ENCODE results near the gene FCGR2B.
"Not testable (repeated sequence)": the region's sequence is repeated elsewhere in the genome, so short reads cannot be mapped to it uniquely, and the experiment has no call there.

FCGR2B gene

DNA sequence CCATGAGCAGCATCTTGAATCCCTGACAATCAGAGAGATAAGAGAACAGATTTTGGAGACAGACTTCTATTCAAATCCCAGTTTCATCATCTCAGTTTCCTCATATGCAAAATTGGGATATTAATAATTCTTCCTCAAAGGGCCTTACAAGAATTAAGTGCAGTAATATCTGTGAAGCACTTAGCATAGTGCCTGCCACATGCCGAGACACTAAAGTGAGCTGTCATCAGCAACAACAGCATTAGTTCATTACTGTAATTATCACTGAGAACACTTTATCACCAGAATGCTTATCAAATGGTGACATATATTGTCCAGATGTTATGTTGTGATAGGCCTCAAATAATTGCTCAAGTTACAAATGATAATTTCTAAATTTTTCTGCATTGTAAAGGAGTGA lies 57.5 kb downstream of the FCGR2B start:
- TF ChIP-seq POLR2A (IDR thresholded peaks at IDR 0.05; ENCODE audit: extremely low read depth, insufficient read length) = no peak
- TF ChIP-seq, protein P1, sequence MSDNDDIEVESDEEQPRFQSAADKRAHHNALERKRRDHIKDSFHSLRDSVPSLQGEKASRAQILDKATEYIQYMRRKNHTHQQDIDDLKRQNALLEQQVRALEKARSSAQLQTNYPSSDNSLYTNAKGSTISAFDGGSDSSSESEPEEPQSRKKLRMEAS (IDR thresholded peaks at IDR 0.05; ENCODE audit: low read depth, low read length) = no peak
- TF ChIP-seq, protein P2, sequence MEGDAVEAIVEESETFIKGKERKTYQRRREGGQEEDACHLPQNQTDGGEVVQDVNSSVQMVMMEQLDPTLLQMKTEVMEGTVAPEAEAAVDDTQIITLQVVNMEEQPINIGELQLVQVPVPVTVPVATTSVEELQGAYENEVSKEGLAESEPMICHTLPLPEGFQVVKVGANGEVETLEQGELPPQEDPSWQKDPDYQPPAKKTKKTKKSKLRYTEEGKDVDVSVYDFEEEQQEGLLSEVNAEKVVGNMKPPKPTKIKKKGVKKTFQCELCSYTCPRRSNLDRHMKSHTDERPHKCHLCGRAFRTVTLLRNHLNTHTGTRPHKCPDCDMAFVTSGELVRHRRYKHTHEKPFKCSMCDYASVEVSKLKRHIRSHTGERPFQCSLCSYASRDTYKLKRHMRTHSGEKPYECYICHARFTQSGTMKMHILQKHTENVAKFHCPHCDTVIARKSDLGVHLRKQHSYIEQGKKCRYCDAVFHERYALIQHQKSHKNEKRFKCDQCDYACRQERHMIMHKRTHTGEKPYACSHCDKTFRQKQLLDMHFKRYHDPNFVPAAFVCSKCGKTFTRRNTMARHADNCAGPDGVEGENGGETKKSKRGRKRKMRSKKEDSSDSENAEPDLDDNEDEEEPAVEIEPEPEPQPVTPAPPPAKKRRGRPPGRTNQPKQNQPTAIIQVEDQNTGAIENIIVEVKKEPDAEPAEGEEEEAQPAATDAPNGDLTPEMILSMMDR (IDR thresholded peaks at IDR 0.05; ENCODE audit: low read depth, low read length) = no peak
- no peak for TF ChIP-seq MYC (IDR thresholded peaks at IDR 0.05; ENCODE audit: low read depth, low read length)
- no peak overlapping the region for H3K4me3 ChIP-seq (ENCODE audit: low read depth, low read length)
- DNase-seq (ENCODE audit: low read depth) = no peak

DNA sequence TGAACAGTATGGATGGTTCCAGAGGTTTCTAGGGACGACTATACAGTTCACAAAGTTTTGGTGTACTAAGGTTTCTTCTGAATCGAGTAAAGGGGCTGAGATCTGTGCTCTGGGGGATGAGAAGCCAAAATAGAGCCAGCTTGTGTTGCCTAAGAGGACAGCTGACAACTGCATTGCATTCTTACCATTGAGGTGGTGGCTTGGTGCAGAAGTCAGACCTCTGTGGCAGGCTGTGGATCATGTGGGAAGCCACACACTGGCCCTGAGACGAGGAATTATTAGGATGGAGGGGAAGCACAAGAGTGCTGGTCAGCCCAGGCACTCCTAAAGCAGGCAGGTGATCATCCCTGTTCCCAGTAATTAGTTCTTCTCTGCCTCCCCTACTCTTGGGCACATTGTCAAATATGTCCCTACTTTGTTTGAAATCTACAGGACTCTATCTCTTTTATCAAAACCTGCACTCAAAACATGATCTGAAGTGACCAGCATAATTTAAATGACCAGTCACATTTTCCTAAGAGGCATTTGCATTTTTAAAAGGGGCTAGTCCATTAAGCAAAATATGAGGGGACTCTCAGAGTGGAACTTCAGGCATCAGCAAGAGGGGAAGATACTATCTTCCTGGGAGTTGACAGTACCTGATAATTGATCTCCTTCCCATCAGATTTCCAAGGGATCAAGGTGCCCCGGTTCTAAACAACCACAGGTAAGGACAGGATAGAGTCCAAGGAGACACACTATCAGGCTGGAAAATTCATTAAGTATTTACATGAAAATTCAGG lies 58.2 kb downstream of the FCGR2B start, which contains the start of gene FCRLB:
Gene FCRLB, plus strand, starts transcription at position 589 of the 782 bp plus-strand sequence. CDS start 1,129 bp downstream, outside the sequence.
- peak; percentile 44 for DNase-seq (ENCODE audit: low read depth)
- TF ChIP-seq, protein P1 (IDR thresholded peaks at IDR 0.05; ENCODE audit: low read depth, low read length) = no peak
- TF ChIP-seq, protein P2 (IDR thresholded peaks at IDR 0.05; ENCODE audit: low read depth, low read length) = no peak
- TF ChIP-seq MYC (IDR thresholded peaks at IDR 0.05; ENCODE audit: low read depth, low read length) = no peak
- no peak for TF ChIP-seq POLR2A (IDR thresholded peaks at IDR 0.05; ENCODE audit: extremely low read depth, insufficient read length)
- H3K4me3 ChIP-seq (ENCODE audit: low read depth, low read length) = no peak within 1 kb of the TSS

DNA sequence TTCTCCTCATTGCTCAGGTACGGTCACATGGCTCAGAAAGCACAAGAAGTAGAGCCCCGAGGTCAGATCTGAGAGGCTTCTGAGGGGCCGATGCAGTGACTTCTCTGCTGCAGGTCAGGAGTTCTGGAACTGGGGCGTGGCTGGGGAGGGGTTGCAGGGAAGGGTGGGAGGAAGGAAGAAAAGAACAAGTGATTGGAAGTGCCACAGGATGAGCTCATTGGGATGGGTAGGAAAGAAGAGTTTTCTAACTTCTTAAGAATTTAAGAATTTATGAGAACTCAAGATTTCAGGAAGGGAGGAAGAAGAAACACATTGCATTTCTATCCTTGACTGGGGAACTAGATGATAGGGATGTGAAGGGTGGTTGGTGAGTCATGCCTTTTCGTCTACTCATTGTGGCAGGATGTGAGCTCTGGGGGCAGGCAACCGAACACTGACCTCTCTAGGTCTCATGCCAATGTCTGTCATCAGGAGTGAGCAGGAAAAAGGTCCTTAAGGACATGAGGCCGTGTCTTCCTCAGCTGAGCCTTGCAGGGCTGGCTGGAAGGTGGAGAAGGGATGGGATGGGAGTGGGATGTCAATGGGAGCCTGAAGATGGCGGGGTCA lies 58.9 kb downstream of the FCGR2B start:
- peak; percentile 91 for DNase-seq (ENCODE audit: low read depth)
- TF ChIP-seq POLR2A (IDR thresholded peaks at IDR 0.05; ENCODE audit: extremely low read depth, insufficient read length) (no peak), MYC (IDR thresholded peaks at IDR 0.05; ENCODE audit: low read depth, low read length) (peak; percentile 61; the same call in 1 of the 2 replicates)
- TF ChIP-seq, protein P1 (IDR thresholded peaks at IDR 0.05; ENCODE audit: low read depth, low read length) = peak; percentile 27; the same call in 1 of the 2 replicates
- TF ChIP-seq, protein P2 (IDR thresholded peaks at IDR 0.05; ENCODE audit: low read depth, low read length) = no peak
- no peak overlapping the region for H3K4me3 ChIP-seq (ENCODE audit: low read depth, low read length)

DNA sequence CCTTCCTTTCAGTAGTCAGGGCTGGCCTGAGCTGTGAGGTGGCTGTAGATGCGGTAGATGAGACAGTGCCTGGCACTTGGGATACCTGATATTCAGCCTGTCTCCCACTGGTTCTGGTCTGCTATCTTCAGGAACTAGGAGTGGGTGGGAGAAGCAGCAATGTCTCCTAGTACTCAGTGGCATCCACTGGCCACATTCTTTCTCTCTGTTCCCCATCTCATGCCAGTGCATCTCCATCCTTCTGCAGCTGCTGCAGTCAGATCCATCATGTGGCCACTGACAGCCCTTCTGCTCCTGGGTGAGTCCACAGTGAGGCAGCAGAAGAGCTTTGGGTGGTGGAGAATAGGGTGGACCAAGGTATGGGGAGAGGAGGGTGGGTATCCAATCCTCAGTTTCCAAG lies 59.5 kb downstream of the FCGR2B start:
- TF ChIP-seq MYC (IDR thresholded peaks at IDR 0.05; ENCODE audit: low read depth, low read length) (no peak), POLR2A (IDR thresholded peaks at IDR 0.05; ENCODE audit: extremely low read depth, insufficient read length) (no peak)
- TF ChIP-seq, protein P2 (IDR thresholded peaks at IDR 0.05; ENCODE audit: low read depth, low read length) = no peak
- TF ChIP-seq, protein P1 (IDR thresholded peaks at IDR 0.05; ENCODE audit: low read depth, low read length) = no peak
- DNase-seq (ENCODE audit: low read depth) = no peak

DNA sequence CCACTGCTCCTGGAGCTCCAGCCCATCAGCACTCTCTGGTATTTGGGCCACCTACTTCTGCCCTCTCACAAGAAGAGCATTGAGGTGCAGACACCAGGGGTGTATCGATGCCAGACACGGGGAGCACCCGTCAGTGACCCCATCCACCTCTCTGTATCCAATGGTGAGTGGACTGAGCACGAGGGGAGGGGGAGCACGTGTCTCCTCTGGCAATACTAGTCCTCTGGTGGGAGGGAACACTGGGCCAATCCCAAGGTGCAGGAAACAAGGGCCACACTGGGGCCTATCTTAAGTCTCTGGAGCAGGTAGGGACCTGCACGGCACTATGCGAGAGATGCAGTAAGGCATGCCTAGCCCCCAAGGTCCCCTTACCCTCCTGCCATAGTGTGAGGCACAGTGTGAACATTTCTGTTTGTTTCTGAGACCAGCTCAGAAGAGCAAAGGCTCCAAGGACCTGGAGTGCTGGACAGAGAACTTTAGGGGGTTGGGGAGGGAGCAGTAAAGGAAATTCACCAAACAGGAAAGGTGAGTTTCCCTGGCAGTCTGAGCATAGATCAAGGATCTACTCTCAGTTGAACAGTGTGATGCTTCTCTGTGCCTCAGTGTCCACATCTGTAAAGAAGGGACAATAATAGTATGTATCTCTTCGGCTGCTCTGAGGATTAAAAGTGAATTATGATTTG lies 60.7 kb downstream of the FCGR2B start:
- TF ChIP-seq, protein P2 (IDR thresholded peaks at IDR 0.05; ENCODE audit: low read depth, low read length) = no peak
- no peak for TF ChIP-seq MYC (IDR thresholded peaks at IDR 0.05; ENCODE audit: low read depth, low read length)
- TF ChIP-seq, protein P1 (IDR thresholded peaks at IDR 0.05; ENCODE audit: low read depth, low read length) = no peak
- TF ChIP-seq POLR2A (IDR thresholded peaks at IDR 0.05; ENCODE audit: extremely low read depth, insufficient read length) = no peak
- no peak for DNase-seq (ENCODE audit: low read depth)
- no peak overlapping the region for H3K4me3 ChIP-seq (ENCODE audit: low read depth, low read length)

More for the DNA sequence above, 59.5 kb downstream of the FCGR2B start:
- H3K4me3 ChIP-seq (ENCODE audit: low read depth, low read length) = no peak overlapping the region

DNA sequence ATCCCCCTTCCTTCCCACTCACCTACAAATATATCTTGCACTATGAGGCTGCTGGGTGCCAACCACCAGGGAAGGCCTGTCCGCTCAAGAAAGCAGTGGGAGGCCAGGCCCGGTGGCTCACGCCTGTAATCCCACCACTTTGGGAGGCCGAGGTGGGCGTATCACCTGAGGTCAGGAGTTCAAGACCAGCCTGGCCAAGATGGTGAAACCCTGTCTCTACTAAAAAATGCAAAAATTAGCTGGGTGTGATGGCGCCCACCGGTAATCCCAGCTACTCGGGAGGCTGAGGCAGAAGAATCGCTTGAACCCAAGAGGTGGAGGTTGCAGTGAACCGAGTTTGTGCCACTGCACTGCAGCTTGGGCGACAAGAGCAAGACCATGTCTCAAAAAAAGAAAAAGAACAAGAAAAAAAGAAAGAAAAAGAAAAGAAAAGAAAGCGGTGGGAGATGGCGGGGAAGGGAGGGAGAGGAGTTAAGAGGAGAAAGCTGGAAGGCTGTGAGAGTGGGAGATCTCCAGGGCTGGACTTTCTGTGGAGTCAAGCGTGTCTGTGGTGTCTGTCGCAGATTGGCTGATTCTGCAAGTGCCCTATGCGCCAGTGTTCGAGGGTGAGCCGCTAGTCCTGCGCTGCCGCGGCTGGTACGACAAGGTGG lies 62.4 kb downstream of the FCGR2B start:
- H3K4me3 ChIP-seq (ENCODE audit: low read depth, low read length) = peak overlapping the region; percentile 73
- DNase-seq (ENCODE audit: low read depth) = not testable (repeated sequence)

Measured in NB4 (cell line).